ENCODE results near the gene ANKDD1A.

Gene ANKDD1A

GRCh38 chr15:64909546-64909945, 2.2 kb upstream of the ANKDD1A start:
- no peak overlapping the region for H3K4me3 ChIP-seq (ENCODE audit: low read length)
- no peak for TF ChIP-seq CTCF (conservative IDR thresholded peaks at IDR 0.05; ENCODE audit: low read length)
- no peak for DNase-seq (ENCODE audit: low read depth)

- no peak for DNase-seq (ENCODE audit: low read depth)
- H3K4me3 ChIP-seq (ENCODE audit: low read length) = no peak overlapping the region
- no peak for TF ChIP-seq CTCF (conservative IDR thresholded peaks at IDR 0.05; ENCODE audit: low read length)
Measured at GRCh38 chr15:64912379-64913325, 950 bp downstream of the ANKDD1A start.

- no peak for TF ChIP-seq CTCF (conservative IDR thresholded peaks at IDR 0.05; ENCODE audit: low read length)
- no peak overlapping the region for H3K4me3 ChIP-seq (ENCODE audit: low read length)
- no peak for DNase-seq (ENCODE audit: low read depth)
Measured at GRCh38 chr15:64915518-64916227, 4.0 kb downstream of the ANKDD1A start.

GRCh38 chr15:64916365-64916764, 4.7 kb downstream of the ANKDD1A start:
- no peak for TF ChIP-seq CTCF (conservative IDR thresholded peaks at IDR 0.05; ENCODE audit: low read length)
- no peak overlapping the region for H3K4me3 ChIP-seq (ENCODE audit: low read length)
- no peak for DNase-seq (ENCODE audit: low read depth)

- no peak for DNase-seq (ENCODE audit: low read depth)
- TF ChIP-seq CTCF (conservative IDR thresholded peaks at IDR 0.05; ENCODE audit: low read length) = no peak
- H3K4me3 ChIP-seq (ENCODE audit: low read length) = no peak overlapping the region
Measured at GRCh38 chr15:64917211-64917610, 5.5 kb downstream of the ANKDD1A start.

GRCh38 chr15:64919721-64920120, 8.0 kb downstream of the ANKDD1A start:
- no peak for TF ChIP-seq CTCF (conservative IDR thresholded peaks at IDR 0.05; ENCODE audit: low read length)
- no peak overlapping the region for H3K4me3 ChIP-seq (ENCODE audit: low read length)
- no peak for DNase-seq (ENCODE audit: low read depth)
